Measurements from ENCODE around the gene ABTB2.

GRCh38 chr11:34327804-34328631 is 29.8 kb downstream of the ABTB2 start:
- TF ChIP-seq FOXA1 (IDR thresholded peaks at IDR 0.05) (no peak), SUZ12 (IDR thresholded peaks at IDR 0.05) (no peak), SP1 (IDR thresholded peaks at IDR 0.05) (no peak), ARNT (IDR thresholded peaks at IDR 0.05) (no peak), ZNF384 (IDR thresholded peaks at IDR 0.05) (no peak), FOXK2 (IDR thresholded peaks at IDR 0.05) (no peak), HDGF (IDR thresholded peaks at IDR 0.05; ENCODE audit: borderline replicate concordance) (no peak), TARDBP (IDR thresholded peaks at IDR 0.05) (no peak), ELF4 (IDR thresholded peaks at IDR 0.05) (no peak), FOXM1 (IDR thresholded peaks at IDR 0.05; ENCODE audit: borderline replicate concordance) (no peak), CTBP1 (IDR thresholded peaks at IDR 0.05; ENCODE audit: borderline replicate concordance) (no peak), L3MBTL2 (conservative IDR thresholded peaks at IDR 0.05) (no peak), BHLHE40 (IDR thresholded peaks at IDR 0.05; ENCODE audit: borderline replicate concordance) (no peak), NFRKB (IDR thresholded peaks at IDR 0.05) (no peak)

Measured in HEK293T (cell line).